Measurements from ENCODE around the gene LARP7.
"Not testable (repeated sequence)": the region's sequence is repeated elsewhere in the genome, so short reads cannot be mapped to it uniquely, and the experiment has no call there.

Gene LARP7

GRCh38 chr4:112604589-112604988 lies 32.4 kb upstream of the LARP7 start:
- H3K4me3 ChIP-seq (ENCODE audit: low read depth, low read length): no peak overlapping the region
- peak; percentile 84 for DNase-seq (ENCODE audit: low read depth)
- TF ChIP-seq CTCF (conservative IDR thresholded peaks at IDR 0.05; ENCODE audit: low read depth, low read length): peak; percentile 79

- not testable (repeated sequence) for DNase-seq (ENCODE audit: low read depth); H3K4me3 ChIP-seq (ENCODE audit: low read depth, low read length)
Observed at GRCh38 chr4:112612814-112613213, 24.1 kb upstream of the LARP7 start.

- no peak overlapping the region for H3K4me3 ChIP-seq (ENCODE audit: low read depth, low read length)
- no peak for TF ChIP-seq CTCF (conservative IDR thresholded peaks at IDR 0.05; ENCODE audit: low read depth, low read length)
- no peak for DNase-seq (ENCODE audit: low read depth)
Observed at GRCh38 chr4:112616984-112617383, 20.0 kb upstream of the LARP7 start.

- no peak for DNase-seq (ENCODE audit: low read depth)
- TF ChIP-seq CTCF (conservative IDR thresholded peaks at IDR 0.05; ENCODE audit: low read depth, low read length): no peak
- H3K4me3 ChIP-seq (ENCODE audit: low read depth, low read length): no peak overlapping the region
Observed at GRCh38 chr4:112626228-112626627, 10.7 kb upstream of the LARP7 start.

GRCh38 chr4:112633477-112634235 lies 3.3 kb upstream of the LARP7 start:
- no peak overlapping the region for H3K4me3 ChIP-seq (ENCODE audit: low read depth, low read length)
- DNase-seq (ENCODE audit: low read depth): peak; percentile 70
- peak; percentile 50 for TF ChIP-seq CTCF (conservative IDR thresholded peaks at IDR 0.05; ENCODE audit: low read depth, low read length)

- H3K4me3 ChIP-seq (ENCODE audit: low read depth, low read length): peak overlapping the region; percentile 83
- no peak for TF ChIP-seq CTCF (conservative IDR thresholded peaks at IDR 0.05; ENCODE audit: low read depth, low read length)
- no peak for DNase-seq (ENCODE audit: low read depth)
Observed at GRCh38 chr4:112637552-112637866, 566 bp downstream of the LARP7 start.

- TF ChIP-seq CTCF (conservative IDR thresholded peaks at IDR 0.05; ENCODE audit: low read depth, low read length): no peak
- no peak for DNase-seq (ENCODE audit: low read depth)
Observed at GRCh38 chr4:112642526-112642925, 5.6 kb downstream of the LARP7 start.

GRCh38 chr4:112644595-112645535 lies 7.9 kb downstream of the LARP7 start:
- H3K4me3 ChIP-seq (ENCODE audit: low read depth, low read length); DNase-seq (ENCODE audit: low read depth): not testable (repeated sequence)

More at GRCh38 chr4:112642526-112642925, 5.6 kb downstream of the LARP7 start:
- no peak overlapping the region for H3K4me3 ChIP-seq (ENCODE audit: low read depth, low read length)
